GM19467 (cell line): ENCODE measurements around the gene KDM5B.

Experiments used
- ATAC-seq: cut with Tn5 transposase; IDR thresholded peaks from one replicate; pipeline ENCODE4 v1.9.1; 2021; ENCODE audit warnings: mild to moderate bottlenecking, moderate library complexity; ENCODE audit not compliant: unreplicated experiment

The KDM5B gene

GRCh38 chr1:202689082-202689481 is 119.1 kb downstream of the KDM5B start:
- no peak for ATAC-seq

- no peak for ATAC-seq
Measured at GRCh38 chr1:202688401-202688800, 119.8 kb downstream of the KDM5B start.

GRCh38 chr1:202687798-202688197 is 120.4 kb downstream of the KDM5B start:
- ATAC-seq: no peak

GRCh38 chr1:202687370-202687769 is 120.9 kb downstream of the KDM5B start:
- ATAC-seq: no peak

- ATAC-seq: no peak
Measured at GRCh38 chr1:202685641-202686040, 122.6 kb downstream of the KDM5B start.

GRCh38 chr1:202684716-202685115 is 123.5 kb downstream of the KDM5B start:
- no peak for ATAC-seq

- ATAC-seq: no peak
Measured at GRCh38 chr1:202683029-202683428, 125.2 kb downstream of the KDM5B start.

GRCh38 chr1:202682477-202682876 is 125.7 kb downstream of the KDM5B start:
- no peak for ATAC-seq

- no peak for ATAC-seq
Measured at GRCh38 chr1:202681736-202682420, 126.3 kb downstream of the KDM5B start.

GRCh38 chr1:202680586-202681352 is 127.5 kb downstream of the KDM5B start:
- ATAC-seq: no peak

GRCh38 chr1:202679406-202680177 is 128.6 kb downstream of the KDM5B start:
- no peak for ATAC-seq

GRCh38 chr1:202677433-202677832 is 130.8 kb downstream of the KDM5B start:
- ATAC-seq: no peak
